ENCODE results near the gene UNKL. TPM values are rescaled to one million over a fixed set of nuclear protein-coding genes. Genes with fewer than 3 reads are reported as not detected.

The UNKL gene
- total RNA-seq, 1 donor from 2014 or later, result 26.2 TPM

DNA sequence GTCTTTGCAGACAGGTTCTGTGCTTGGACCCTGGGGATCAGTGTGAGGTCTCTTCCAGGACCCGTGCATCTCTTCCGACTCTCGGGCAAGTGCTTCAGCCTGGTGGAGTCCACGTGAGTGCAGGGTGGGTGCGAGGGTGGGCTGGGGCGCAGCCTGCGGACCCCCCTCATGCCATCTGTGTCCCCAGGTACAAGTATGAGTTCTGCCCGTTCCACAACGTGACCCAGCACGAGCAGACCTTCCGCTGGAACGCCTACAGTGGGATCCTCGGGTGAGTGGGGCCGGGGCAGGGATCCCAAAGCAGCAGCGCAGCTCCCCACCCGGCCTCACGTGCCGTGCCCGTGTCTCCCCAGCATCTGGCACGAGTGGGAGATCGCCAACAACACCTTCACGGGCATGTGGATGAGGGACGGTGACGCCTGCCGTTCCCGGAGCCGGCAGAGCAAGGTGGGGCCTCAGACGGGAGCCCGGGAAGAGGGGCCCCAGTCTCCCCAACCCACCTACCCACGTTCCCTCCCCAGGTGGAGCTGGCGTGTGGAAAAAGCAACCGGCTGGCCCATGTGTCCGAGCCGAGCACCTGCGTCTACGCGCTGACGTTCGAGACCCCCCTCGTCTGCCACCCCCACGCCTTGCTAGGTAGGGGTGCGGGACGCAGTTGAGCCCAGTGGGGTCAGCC lies 52.7 kb downstream of the UNKL start:
- H3K36me3 Mint-ChIP-seq (ENCODE audit: low read depth), result peaks cover 3% of the 10 kb centered on the region
- H3K27ac Mint-ChIP-seq (ENCODE audit: unreplicated experiment), result no peak overlapping the region

DNA sequence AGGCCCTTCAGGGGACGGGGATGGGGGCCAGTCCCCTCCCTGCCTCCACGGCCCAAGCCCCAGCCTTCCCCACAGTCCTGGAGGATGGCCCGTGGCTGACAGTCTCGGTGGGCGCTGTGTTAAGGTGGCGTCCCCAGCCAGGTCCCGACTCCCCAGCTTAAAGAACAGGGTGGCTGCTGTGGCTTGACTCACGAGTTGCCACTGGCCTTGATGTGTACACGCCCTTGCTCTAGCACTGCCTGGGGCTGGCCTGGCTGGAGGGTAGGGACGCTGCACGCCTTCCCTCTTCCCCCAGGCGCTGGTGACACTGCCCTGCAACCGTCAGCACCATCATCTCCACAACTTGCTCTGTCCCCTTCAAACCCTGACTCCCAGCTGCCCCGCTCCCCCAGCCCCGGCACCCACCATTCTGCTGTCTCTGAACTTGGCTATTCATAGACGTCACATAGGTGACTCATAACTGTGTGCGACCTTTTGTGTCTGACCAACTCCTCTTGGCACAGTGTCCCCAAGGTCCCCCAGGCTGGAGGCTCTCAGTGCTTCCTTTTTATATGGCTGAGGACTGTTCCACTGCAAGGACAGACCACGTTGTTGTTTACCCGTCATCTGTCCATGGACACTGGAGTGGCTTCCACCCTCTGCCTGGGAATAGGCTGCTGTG lies 56.5 kb downstream of the UNKL start:
- no peaks in the 10 kb centered on the region for H3K36me3 Mint-ChIP-seq (ENCODE audit: low read depth)
- no peak overlapping the region for H3K27ac Mint-ChIP-seq (ENCODE audit: unreplicated experiment)
- no peaks in the 10 kb centered on the region for H3K9me3 Mint-ChIP-seq
- H3K4me1 Mint-ChIP-seq, result peaks cover 6% of the 10 kb centered on the region
- no peaks in the 10 kb centered on the region for H3K27me3 Mint-ChIP-seq (ENCODE audit: low read depth)
- peak overlapping the region; percentile 65 for H3K4me3 Mint-ChIP-seq
- TF ChIP-seq, protein P1, sequence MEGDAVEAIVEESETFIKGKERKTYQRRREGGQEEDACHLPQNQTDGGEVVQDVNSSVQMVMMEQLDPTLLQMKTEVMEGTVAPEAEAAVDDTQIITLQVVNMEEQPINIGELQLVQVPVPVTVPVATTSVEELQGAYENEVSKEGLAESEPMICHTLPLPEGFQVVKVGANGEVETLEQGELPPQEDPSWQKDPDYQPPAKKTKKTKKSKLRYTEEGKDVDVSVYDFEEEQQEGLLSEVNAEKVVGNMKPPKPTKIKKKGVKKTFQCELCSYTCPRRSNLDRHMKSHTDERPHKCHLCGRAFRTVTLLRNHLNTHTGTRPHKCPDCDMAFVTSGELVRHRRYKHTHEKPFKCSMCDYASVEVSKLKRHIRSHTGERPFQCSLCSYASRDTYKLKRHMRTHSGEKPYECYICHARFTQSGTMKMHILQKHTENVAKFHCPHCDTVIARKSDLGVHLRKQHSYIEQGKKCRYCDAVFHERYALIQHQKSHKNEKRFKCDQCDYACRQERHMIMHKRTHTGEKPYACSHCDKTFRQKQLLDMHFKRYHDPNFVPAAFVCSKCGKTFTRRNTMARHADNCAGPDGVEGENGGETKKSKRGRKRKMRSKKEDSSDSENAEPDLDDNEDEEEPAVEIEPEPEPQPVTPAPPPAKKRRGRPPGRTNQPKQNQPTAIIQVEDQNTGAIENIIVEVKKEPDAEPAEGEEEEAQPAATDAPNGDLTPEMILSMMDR (conservative IDR thresholded peaks at IDR 0.05), result no peak
- no peak for DNase-seq (ENCODE audit: low read depth, low spot score)

More for the DNA sequence above, 52.7 kb downstream of the UNKL start:
- Mint-ChIP-seq H3K27me3 (ENCODE audit: low read depth) (no peaks in the 10 kb centered on the region), H3K4me1 (no peaks in the 10 kb centered on the region), H3K9me3 (no peaks in the 10 kb centered on the region), H3K4me3 (no peak overlapping the region)
- DNase-seq (ENCODE audit: low read depth, low spot score), result no peak
- TF ChIP-seq, protein P1 (conservative IDR thresholded peaks at IDR 0.05), result no peak

DNA sequence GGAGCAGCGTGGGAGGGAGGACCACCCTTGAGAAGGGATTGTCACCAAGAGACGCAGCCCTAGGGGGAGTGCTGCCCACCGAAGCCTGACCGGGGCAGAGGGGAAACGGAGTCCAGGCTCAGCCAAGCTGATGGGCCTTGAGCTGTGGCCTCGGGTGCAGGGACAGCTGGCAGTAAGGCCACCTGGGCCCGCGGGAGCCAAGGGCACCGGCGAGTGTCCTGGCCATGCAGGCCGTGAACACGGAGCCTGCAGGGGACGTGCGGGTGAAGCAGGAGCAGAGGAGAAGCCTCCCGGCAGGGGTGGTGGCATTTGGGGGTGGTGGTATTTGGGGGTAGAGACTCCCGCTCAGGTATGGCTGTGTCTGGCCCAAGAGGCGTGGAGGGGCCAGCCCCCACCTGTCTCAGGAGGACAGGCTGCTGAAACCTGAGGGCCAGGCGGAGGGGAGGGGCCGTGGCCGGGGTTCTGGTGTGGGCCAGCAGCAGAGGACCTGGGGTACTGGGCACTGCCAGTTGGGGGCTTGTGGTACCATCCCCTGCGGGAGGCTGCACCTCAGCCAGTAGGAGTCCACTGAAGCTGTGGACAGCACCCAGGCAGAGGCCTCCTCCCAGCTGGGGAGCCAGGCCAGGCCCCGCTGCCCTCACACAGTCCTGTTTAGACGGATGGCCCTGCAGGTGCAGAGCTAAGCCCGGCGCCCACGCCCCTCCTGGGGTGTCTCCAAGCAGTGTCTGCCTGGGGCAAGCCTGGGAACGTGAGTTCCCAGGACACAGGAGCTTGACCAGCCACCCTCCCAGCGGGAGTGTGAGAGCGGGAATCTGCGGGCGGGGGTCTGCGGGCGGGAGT lies 58.2 kb downstream of the UNKL start:
- DNase-seq (ENCODE audit: low read depth, low spot score), result no peak
- Mint-ChIP-seq H3K27me3 (ENCODE audit: low read depth) (peaks cover 6% of the 10 kb centered on the region), H3K36me3 (ENCODE audit: low read depth) (peaks cover 4% of the 10 kb centered on the region), H3K9me3 (no peaks in the 10 kb centered on the region), H3K4me3 (no peak overlapping the region), H3K27ac (ENCODE audit: unreplicated experiment) (no peak overlapping the region), H3K4me1 (peaks cover 14% of the 10 kb centered on the region)
- TF ChIP-seq, protein P1 (conservative IDR thresholded peaks at IDR 0.05), result no peak

DNA sequence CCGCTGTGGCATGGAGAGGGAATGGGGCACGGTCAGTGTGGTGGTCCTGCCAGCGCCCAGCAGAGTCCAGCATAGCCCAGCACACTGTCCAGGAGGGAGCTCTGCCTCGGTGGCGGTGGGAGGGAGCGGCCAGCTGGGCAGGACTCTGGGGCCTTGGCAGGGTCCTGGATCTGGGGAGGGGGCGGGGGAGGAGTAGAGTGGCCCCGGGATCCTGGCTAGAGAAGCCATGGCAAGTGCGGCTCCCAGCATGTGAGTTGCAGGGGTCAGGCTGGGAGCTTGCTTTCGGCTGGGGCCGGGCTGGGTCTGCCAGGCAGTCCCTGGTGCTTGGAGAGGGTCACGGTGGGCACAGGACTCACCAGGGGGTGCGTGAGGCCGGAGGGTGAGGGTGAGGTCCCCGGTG lies 58.9 kb downstream of the UNKL start:
- peaks cover 6% of the 10 kb centered on the region for H3K27me3 Mint-ChIP-seq (ENCODE audit: low read depth)
- DNase-seq (ENCODE audit: low read depth, low spot score), result no peak
- H3K27ac Mint-ChIP-seq (ENCODE audit: unreplicated experiment), result no peak overlapping the region
- H3K9me3 Mint-ChIP-seq, result no peaks in the 10 kb centered on the region
- peaks cover 4% of the 10 kb centered on the region for H3K36me3 Mint-ChIP-seq (ENCODE audit: low read depth)
- no peak overlapping the region for H3K4me3 Mint-ChIP-seq
- TF ChIP-seq, protein P1 (conservative IDR thresholded peaks at IDR 0.05), result no peak
- peaks cover 14% of the 10 kb centered on the region for H3K4me1 Mint-ChIP-seq

DNA sequence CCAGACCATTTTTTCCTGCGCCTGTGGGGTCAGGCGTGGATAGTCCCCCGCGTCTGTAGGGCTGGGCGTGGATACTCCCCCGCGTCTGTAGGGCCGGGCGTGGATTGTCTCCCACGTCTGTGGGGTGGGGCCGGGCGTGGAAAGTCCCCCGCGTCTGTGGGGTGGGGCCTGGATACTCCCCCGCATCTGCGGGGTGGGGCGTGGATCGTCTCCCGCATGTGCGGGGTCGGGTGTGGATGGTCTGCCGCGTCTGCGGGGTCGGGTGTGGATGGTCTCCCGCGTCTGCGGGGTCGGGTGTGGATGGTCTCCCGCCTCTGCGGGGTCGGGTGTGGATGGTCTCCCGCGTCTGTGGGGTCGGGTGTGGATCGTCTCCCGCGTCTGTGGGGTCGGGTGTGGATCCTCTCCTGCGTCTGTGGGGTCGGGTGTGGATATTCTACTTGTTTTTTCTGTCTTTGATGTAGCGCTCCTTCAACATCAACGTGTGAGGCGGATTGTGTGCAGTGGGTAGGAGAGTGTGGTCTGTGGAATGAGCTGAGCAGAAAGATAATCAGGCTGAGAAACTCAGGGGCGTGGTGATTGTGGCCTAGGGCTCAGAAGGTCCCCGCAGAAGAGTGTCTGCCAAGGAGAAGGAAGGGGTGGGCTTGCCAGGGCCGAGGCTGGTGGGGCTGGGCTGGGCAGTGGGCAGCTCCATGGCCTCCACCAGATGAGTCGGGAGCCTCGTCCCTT lies 59.5 kb downstream of the UNKL start:
- H3K36me3 Mint-ChIP-seq (ENCODE audit: low read depth), result peaks cover 4% of the 10 kb centered on the region
- no peak overlapping the region for H3K27ac Mint-ChIP-seq (ENCODE audit: unreplicated experiment)
- DNase-seq (ENCODE audit: low read depth, low spot score), result no peak
- H3K27me3 Mint-ChIP-seq (ENCODE audit: low read depth), result peaks cover 6% of the 10 kb centered on the region
- peaks cover 14% of the 10 kb centered on the region for H3K4me1 Mint-ChIP-seq
- TF ChIP-seq, protein P1 (conservative IDR thresholded peaks at IDR 0.05), result no peak
- H3K4me3 Mint-ChIP-seq, result peak overlapping the region; percentile 79
- H3K9me3 Mint-ChIP-seq, result no peaks in the 10 kb centered on the region
